Neural progenitor cell (in vitro differentiated cells): ENCODE results near the gene BAIAP2. TPM values are rescaled to one million over a fixed set of nuclear protein-coding genes. Genes with fewer than 3 reads are reported as not detected.
A peak's percentile ranks its signal among the peaks of the same experiment; 100 is the strongest.

Source experiments
- DNase-seq: peaks from one replicate; pipeline ENCODE4 v3.0.0-alpha.2; 2016; ENCODE audit warnings: low spot score
- H2AFZ ChIP-seq: fragments of 200-600 bp; sonication (generic); replicated peaks from 2 replicates; pipeline ENCODE4 v1.6.1; 2016; ENCODE audit warnings: antibody characterized with exemption
- H3F3A ChIP-seq: fragments of 200-600 bp; sonication (generic); 2 replicates; pipeline ENCODE4 v1.6.1; 2016; ENCODE audit warnings: antibody characterized with exemption, low read depth
- H3K27ac ChIP-seq: fragments of 200-600 bp; sonication (generic); 2 replicates; pipeline ENCODE4 v1.5.1; 2016; ENCODE audit warnings: mild to moderate bottlenecking
- H3K27me3 ChIP-seq: fragments of 200-600 bp; sonication (generic); 2 replicates; pipeline ENCODE4 v1.6.1; 2016; ENCODE audit warnings: mild to moderate bottlenecking, moderate library complexity
- H3K36me3 ChIP-seq: fragments of 200-600 bp; sonication (generic); 2 replicates; pipeline ENCODE4 v1.5.1; 2016
- H3K4me1 ChIP-seq: fragments of 200-600 bp; sonication (generic); 2 replicates; pipeline ENCODE4 v1.6.1; 2016; ENCODE audit warnings: mixed run types
- H3K4me2 ChIP-seq: fragments of 200-600 bp; sonication (generic); 2 replicates; pipeline ENCODE4 v1.6.1; 2016
- H3K4me3 ChIP-seq: fragments of 200-600 bp; sonication (generic); 2 replicates; pipeline ENCODE4 v1.5.1; 2016
- H3K79me2 ChIP-seq: fragments of 200-600 bp; sonication (generic); 2 replicates; pipeline ENCODE4 v1.6.1; 2016; ENCODE audit warnings: low read depth
- H3K9ac ChIP-seq: fragments of 200-600 bp; sonication (generic); 2 replicates; pipeline ENCODE4 v1.6.1; 2016
- H3K9me3 ChIP-seq: fragments of 200-600 bp; sonication (generic); 2 replicates; pipeline ENCODE4 v1.5.1; 2016; ENCODE audit warnings: low read depth
- H4K20me1 ChIP-seq: fragments of 200-600 bp; sonication (generic); 2 replicates; pipeline ENCODE4 v1.6.1; 2016; ENCODE audit warnings: low read depth
- H3K27ac Mint-ChIP-seq: 3 replicates; pipeline ENCODE4 v1.8.0; 2021; ENCODE audit warnings: mixed read lengths
- H3K27me3 Mint-ChIP-seq: 2 replicates; pipeline ENCODE4 v1.8.0; 2022; ENCODE audit warnings: low read depth, mild to moderate bottlenecking, inconsistent platforms, moderate library complexity, mixed read lengths; ENCODE audit not compliant: insufficient read depth
- H3K36me3 Mint-ChIP-seq: 3 replicates; pipeline ENCODE4 v1.8.0; 2021; ENCODE audit warnings: mixed read lengths
- H3K4me1 Mint-ChIP-seq: 3 replicates; pipeline ENCODE4 v1.8.0; 2021; ENCODE audit warnings: mixed read lengths
- H3K4me3 Mint-ChIP-seq: 3 replicates; pipeline ENCODE4 v1.8.0; 2021; ENCODE audit warnings: mild to moderate bottlenecking, moderate library complexity, mixed read lengths
- H3K9me3 Mint-ChIP-seq: 3 replicates; pipeline ENCODE4 v1.8.0; 2020; ENCODE audit warnings: mixed read lengths
- CTCF ChIP-seq: fragments of 200-600 bp; sonication (generic); IDR thresholded peaks from 2 replicates; pipeline ENCODE4 v1.5.1; 2017; ENCODE audit warnings: antibody characterized with exemption, mild to moderate bottlenecking
- EZH2 ChIP-seq: fragments of 200-600 bp; sonication (generic); IDR thresholded peaks from 2 replicates; pipeline ENCODE4 v1.6.1; 2017; ENCODE audit warnings: antibody characterized with exemption, mild to moderate bottlenecking, moderate library complexity
- EZH2phosphoT487 ChIP-seq: fragments of 200-600 bp; sonication (generic); IDR thresholded peaks from 2 replicates; pipeline ENCODE4 v1.6.1; 2017; ENCODE audit warnings: antibody characterized with exemption
- total RNA-seq: library from RNA; depleted of rRNA; stranded (reverse); fragments of >200 nt; gene quantifications from 2 replicates; pipeline ENCODE4 v1.2.3, GENCODE V29; 2015; ENCODE audit warnings: low replicate concordance

BAIAP2 gene
- total RNA-seq, 1 donor from 2014 or later, result 15.6 TPM

GRCh38 chr17:81036197-81036941 lies 1.4 kb downstream of the BAIAP2 start:
- Histone ChIP-seq H3K4me1 (peaks cover 20% of the 10 kb centered on the region), H3K79me2 (peaks cover 49% of the 10 kb centered on the region), H3K4me3 (peak overlapping the region; percentile 91), H3K4me2 (peak overlapping the region; percentile 97), H3K36me3 (no peaks in the 10 kb centered on the region), H3F3A (no peaks in the 10 kb centered on the region), H3K9ac (no peak overlapping the region), H2AFZ (no peak overlapping the region), H3K9me3 (no peaks in the 10 kb centered on the region), H4K20me1 (peaks cover 60% of the 10 kb centered on the region), H3K27me3 (peaks cover 24% of the 10 kb centered on the region), H3K27ac (no peak overlapping the region)
- no peak for DNase-seq
- Mint-ChIP-seq H3K4me1 (peaks cover 63% of the 10 kb centered on the region), H3K27me3 (peaks cover 9% of the 10 kb centered on the region), H3K9me3 (no peaks in the 10 kb centered on the region), H3K27ac (peak overlapping the region; percentile 60), H3K36me3 (peaks cover 17% of the 10 kb centered on the region), H3K4me3 (peak overlapping the region; percentile 99)
- no peak for TF ChIP-seq EZH2
- TF ChIP-seq CTCF, result no peak
- TF ChIP-seq EZH2phosphoT487, result no peak

GRCh38 chr17:81037026-81037797 lies 2.3 kb downstream of the BAIAP2 start:
- peaks cover 24% of the 10 kb centered on the region for H3K27me3 ChIP-seq
- no peak overlapping the region for H3K9ac ChIP-seq
- no peaks in the 10 kb centered on the region for H3K9me3 Mint-ChIP-seq
- no peak overlapping the region for H3K27ac ChIP-seq
- H3K4me1 Mint-ChIP-seq, result peaks cover 62% of the 10 kb centered on the region
- peaks cover 20% of the 10 kb centered on the region for H3K4me1 ChIP-seq
- H3F3A ChIP-seq, result no peaks in the 10 kb centered on the region
- no peak overlapping the region for H3K27ac Mint-ChIP-seq
- no peak for TF ChIP-seq EZH2phosphoT487
- peaks cover 63% of the 10 kb centered on the region for H4K20me1 ChIP-seq
- H3K79me2 ChIP-seq, result peaks cover 57% of the 10 kb centered on the region
- H3K27me3 Mint-ChIP-seq, result peaks cover 10% of the 10 kb centered on the region
- no peak overlapping the region for H3K4me2 ChIP-seq
- H3K9me3 ChIP-seq, result no peaks in the 10 kb centered on the region
- H3K4me3 ChIP-seq, result no peak overlapping the region
- H2AFZ ChIP-seq, result no peak overlapping the region
- no peak for DNase-seq
- peak overlapping the region; percentile 99 for H3K4me3 Mint-ChIP-seq
- H3K36me3 ChIP-seq, result no peaks in the 10 kb centered on the region
- peaks cover 16% of the 10 kb centered on the region for H3K36me3 Mint-ChIP-seq

- DNase-seq, result no peak
- Histone ChIP-seq H3K9ac (no peak overlapping the region), H3K79me2 (peaks cover 64% of the 10 kb centered on the region), H3K4me2 (no peak overlapping the region), H3K4me3 (no peak overlapping the region), H3F3A (no peaks in the 10 kb centered on the region), H3K4me1 (peaks cover 20% of the 10 kb centered on the region), H3K36me3 (no peaks in the 10 kb centered on the region), H3K27me3 (peaks cover 23% of the 10 kb centered on the region), H4K20me1 (peaks cover 65% of the 10 kb centered on the region), H3K9me3 (no peaks in the 10 kb centered on the region), H3K27ac (no peak overlapping the region), H2AFZ (no peak overlapping the region)
- H3K36me3 Mint-ChIP-seq, result peaks cover 15% of the 10 kb centered on the region
- peaks cover 10% of the 10 kb centered on the region for H3K27me3 Mint-ChIP-seq
- TF ChIP-seq EZH2 (no peak), EZH2phosphoT487 (no peak), CTCF (no peak)
- peak overlapping the region; percentile 99 for H3K4me3 Mint-ChIP-seq
- no peaks in the 10 kb centered on the region for H3K9me3 Mint-ChIP-seq
- H3K27ac Mint-ChIP-seq, result peak overlapping the region; percentile 12
- peaks cover 64% of the 10 kb centered on the region for H3K4me1 Mint-ChIP-seq
These were observed 3.1 kb downstream of the BAIAP2 start for GRCh38 chr17:81037798-81038733.
